GM12801 (cell line): ENCODE results near the gene PLEKHS1.

Experiments
- CTCF ChIP-seq: IDR thresholded peaks from one replicate; pipeline ENCODE4 v1.5.1; 2011; ENCODE audit warnings: control low read depth; ENCODE audit not compliant: insufficient read length; ENCODE audit errors: extremely low read depth

Gene PLEKHS1

GRCh38 chr10:113751181-113751732 lies at the start of gene PLEKHS1:
Gene PLEKHS1, plus strand, starts transcription at chr10:113751682. Its CDS starts 3,596 bp downstream, at chr10:113755278.
- TF ChIP-seq CTCF: no peak

DNA sequence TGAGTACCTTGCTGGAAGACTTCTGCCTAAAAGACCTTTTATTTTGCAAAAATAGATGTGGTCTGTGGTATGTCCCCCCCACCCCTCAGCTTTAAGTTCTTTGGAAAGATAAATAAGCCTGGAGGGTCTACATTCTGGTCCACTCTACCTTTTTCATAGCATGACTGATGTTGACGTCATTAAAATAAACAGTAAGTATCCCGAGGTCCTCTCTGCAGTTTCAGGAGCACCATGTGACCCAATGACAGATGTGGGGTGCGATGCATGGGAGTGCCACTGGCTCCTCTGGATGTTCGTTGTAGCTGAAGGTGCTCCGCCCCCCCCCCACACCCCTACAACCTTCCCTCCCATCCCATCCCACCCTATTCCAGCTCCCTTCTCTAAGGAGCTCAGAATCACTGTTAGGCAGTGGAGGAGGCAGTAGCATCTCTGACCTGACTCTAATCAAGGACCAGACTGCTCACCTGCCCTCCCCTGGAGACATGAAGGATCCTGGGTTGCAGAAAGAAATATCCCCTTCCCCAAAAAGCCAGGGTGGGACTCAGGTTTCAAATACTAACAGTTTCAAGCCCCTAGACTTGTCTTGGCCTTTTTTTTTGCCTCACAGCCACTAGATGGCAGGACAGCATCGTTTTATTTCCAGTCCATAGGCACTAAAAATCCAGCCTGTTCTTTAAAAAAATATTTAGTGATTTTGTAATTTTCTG lies 46.7 kb upstream of the PLEKHS1 start:
- no peak for TF ChIP-seq CTCF

- no peak for TF ChIP-seq CTCF
These were observed 46.2 kb upstream of the PLEKHS1 start for GRCh38 chr10:113705344-113705652.

DNA sequence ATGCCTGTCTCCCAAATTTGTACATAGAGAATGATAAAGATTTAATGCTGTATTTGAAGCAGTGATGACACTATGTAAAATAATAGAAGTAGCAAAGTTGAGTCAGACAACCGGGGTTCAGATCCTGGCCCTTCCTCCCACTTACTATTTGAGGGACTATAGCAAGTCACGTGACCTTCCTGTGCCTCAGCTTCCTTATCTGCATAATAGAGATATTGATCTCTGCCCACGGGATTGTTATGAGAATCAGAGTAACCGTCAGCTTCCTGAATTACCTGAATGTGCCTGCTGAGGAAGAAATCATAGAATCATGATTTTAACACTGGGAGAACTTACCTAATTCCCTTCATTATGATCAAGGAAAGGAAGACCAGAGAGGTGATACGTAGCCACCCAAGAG lies 44.9 kb upstream of the PLEKHS1 start:
- no peak for TF ChIP-seq CTCF

GRCh38 chr10:113708640-113709039 lies 42.8 kb upstream of the PLEKHS1 start:
- no peak for TF ChIP-seq CTCF

DNA sequence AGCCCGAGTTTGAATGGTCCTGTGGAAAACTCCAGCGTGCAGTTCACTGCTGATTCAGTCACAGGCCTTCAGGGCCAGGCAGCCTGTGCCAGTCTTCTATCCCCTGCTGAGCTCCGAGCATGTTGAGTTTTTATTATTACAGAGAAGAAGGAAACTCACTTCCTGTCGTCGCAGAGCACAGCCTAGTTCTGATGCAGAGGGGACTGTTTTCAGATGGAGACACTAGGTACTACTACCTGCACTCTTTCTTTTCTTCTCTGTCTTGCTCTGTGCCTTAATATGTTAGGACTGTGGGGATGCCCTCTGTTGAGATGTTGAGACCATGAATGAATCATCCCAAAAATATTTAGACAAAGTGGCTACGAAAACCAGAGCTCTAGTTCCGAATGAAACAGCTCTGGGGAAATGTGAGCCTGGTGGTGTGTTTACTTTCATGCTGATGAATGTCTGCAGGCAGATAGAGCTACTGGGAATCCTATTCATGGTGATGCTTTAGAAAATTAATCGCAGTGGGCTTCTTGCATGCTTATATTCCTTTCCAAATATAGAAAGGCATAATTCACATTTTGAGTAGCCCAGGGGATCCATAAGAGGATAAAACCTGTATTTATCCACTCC lies 42.2 kb upstream of the PLEKHS1 start:
- no peak for TF ChIP-seq CTCF

GRCh38 chr10:113711142-113711541 lies 40.3 kb upstream of the PLEKHS1 start:
- TF ChIP-seq CTCF: no peak
